ENCODE data around the gene FAM83B.
"Not testable (repeated sequence)": the region's sequence is repeated elsewhere in the genome, so short reads cannot be mapped to it uniquely, and the experiment has no call there.

The FAM83B gene

GRCh38 chr6:54970337-54970736 lies 123.8 kb downstream of the FAM83B start:
- 0 out of 2 replicates have a peak, but pooled peaks cover 2% of the 10 kb centered on the region for H3K9me2 ChIP-seq (replicated peaks; ENCODE audit: insufficient read depth, low read length)
- H3K9ac ChIP-seq (ENCODE audit: low read length) = no peak overlapping the region
- TF ChIP-seq EZH2phosphoT487 (conservative IDR thresholded peaks at IDR 0.05; ENCODE audit: low read length) (no peak), CTCF (IDR thresholded peaks at IDR 0.05; ENCODE audit: insufficient read depth, low read length, poor library complexity, severe bottlenecking) (no peak)
- no peak overlapping the region for H2AFZ ChIP-seq (ENCODE audit: low read depth, low read length, severe bottlenecking)
- no peaks in the 10 kb centered on the region for H3K36me3 ChIP-seq (ENCODE audit: low read length)
- no peaks in the 10 kb centered on the region for H3K9me3 ChIP-seq (ENCODE audit: insufficient read depth, low read length)
- no peaks in the 10 kb centered on the region for H3F3A ChIP-seq (ENCODE audit: insufficient read depth)
- no peaks in the 10 kb centered on the region for H3K27me3 ChIP-seq (ENCODE audit: low read length)
- no peaks in the 10 kb centered on the region for H3K79me2 ChIP-seq (ENCODE audit: insufficient read depth, low read length)
- H4K20me1 ChIP-seq (ENCODE audit: low read depth, low read length) = 0 out of 2 replicates have a peak, but pooled peaks cover 4% of the 10 kb centered on the region
- H3K27ac ChIP-seq (ENCODE audit: low read depth, low read length) = no peak overlapping the region
- H3K4me2 ChIP-seq (ENCODE audit: low read depth, low read length, poor library complexity, severe bottlenecking) = no peak overlapping the region
- no peak overlapping the region for H3K4me3 ChIP-seq (ENCODE audit: insufficient read depth, low read length, poor library complexity, severe bottlenecking)

DNA sequence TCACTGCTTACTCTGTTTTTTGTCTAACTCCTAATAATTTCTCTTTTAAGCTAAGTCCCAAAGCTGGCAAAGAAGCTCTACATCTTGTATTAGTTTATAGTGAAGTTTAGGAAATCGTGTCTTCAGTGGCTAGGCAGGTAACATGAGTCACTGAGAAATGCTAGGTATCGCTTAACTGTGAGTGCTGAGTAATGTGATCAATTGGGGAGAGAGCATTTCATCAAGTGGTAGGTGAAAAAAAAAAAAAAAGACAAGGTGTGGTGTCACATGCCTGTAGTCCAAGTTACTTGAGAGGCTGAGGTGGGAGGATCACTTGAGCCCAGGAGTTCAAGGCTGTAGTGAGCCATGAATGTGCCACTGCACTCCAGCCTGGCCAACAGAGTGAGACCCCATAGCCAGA lies 125.3 kb downstream of the FAM83B start:
- Histone ChIP-seq H3K9me2 (replicated peaks; ENCODE audit: insufficient read depth, low read length) (0 out of 2 replicates have a peak, but pooled peaks cover 2% of the 10 kb centered on the region), H2AFZ (ENCODE audit: low read depth, low read length, severe bottlenecking) (no peak overlapping the region), H3K9ac (ENCODE audit: low read length) (no peak overlapping the region), H4K20me1 (ENCODE audit: low read depth, low read length) (0 out of 2 replicates have a peak, but pooled peaks cover 4% of the 10 kb centered on the region), H3K36me3 (ENCODE audit: low read length) (no peaks in the 10 kb centered on the region), H3K9me3 (ENCODE audit: insufficient read depth, low read length) (no peaks in the 10 kb centered on the region), H3K4me2 (ENCODE audit: low read depth, low read length, poor library complexity, severe bottlenecking) (no peak overlapping the region), H3K27me3 (ENCODE audit: low read length) (no peaks in the 10 kb centered on the region), H3K27ac (ENCODE audit: low read depth, low read length) (no peak overlapping the region), H3F3A (ENCODE audit: insufficient read depth) (no peaks in the 10 kb centered on the region), H3K4me3 (ENCODE audit: insufficient read depth, low read length, poor library complexity, severe bottlenecking) (no peak overlapping the region), H3K79me2 (ENCODE audit: insufficient read depth, low read length) (no peaks in the 10 kb centered on the region)
- TF ChIP-seq CTCF (IDR thresholded peaks at IDR 0.05; ENCODE audit: insufficient read depth, low read length, poor library complexity, severe bottlenecking) (no peak), EZH2phosphoT487 (conservative IDR thresholded peaks at IDR 0.05; ENCODE audit: low read length) (no peak)

- not testable (repeated sequence) for H3K4me3 ChIP-seq (ENCODE audit: insufficient read depth, low read length, poor library complexity, severe bottlenecking); H3K36me3 ChIP-seq (ENCODE audit: low read length); H3K9ac ChIP-seq (ENCODE audit: low read length); H3K9me3 ChIP-seq (ENCODE audit: insufficient read depth, low read length); H4K20me1 ChIP-seq (ENCODE audit: low read depth, low read length); H3K79me2 ChIP-seq (ENCODE audit: insufficient read depth, low read length); H3K27ac ChIP-seq (ENCODE audit: low read depth, low read length); H3F3A ChIP-seq (ENCODE audit: insufficient read depth); H3K4me2 ChIP-seq (ENCODE audit: low read depth, low read length, poor library complexity, severe bottlenecking); H3K9me2 ChIP-seq (replicated peaks; ENCODE audit: insufficient read depth, low read length); H2AFZ ChIP-seq (ENCODE audit: low read depth, low read length, severe bottlenecking); H3K27me3 ChIP-seq (ENCODE audit: low read length)
Measured at GRCh38 chr6:54979161-54979560, 132.6 kb downstream of the FAM83B start.

GRCh38 chr6:54980511-54981275 lies 134.1 kb downstream of the FAM83B start:
- H3K79me2 ChIP-seq (ENCODE audit: insufficient read depth, low read length) = no peaks in the 10 kb centered on the region
- no peak overlapping the region for H2AFZ ChIP-seq (ENCODE audit: low read depth, low read length, severe bottlenecking)
- H4K20me1 ChIP-seq (ENCODE audit: low read depth, low read length) = no peaks in the 10 kb centered on the region
- no peak overlapping the region for H3K4me2 ChIP-seq (ENCODE audit: low read depth, low read length, poor library complexity, severe bottlenecking)
- no peaks in the 10 kb centered on the region for H3K36me3 ChIP-seq (ENCODE audit: low read length)
- H3K9me3 ChIP-seq (ENCODE audit: insufficient read depth, low read length) = no peaks in the 10 kb centered on the region
- no peaks in the 10 kb centered on the region for H3F3A ChIP-seq (ENCODE audit: insufficient read depth)
- H3K4me3 ChIP-seq (ENCODE audit: insufficient read depth, low read length, poor library complexity, severe bottlenecking) = no peak overlapping the region
- no peak overlapping the region for H3K27ac ChIP-seq (ENCODE audit: low read depth, low read length)
- no peak for TF ChIP-seq CTCF (IDR thresholded peaks at IDR 0.05; ENCODE audit: insufficient read depth, low read length, poor library complexity, severe bottlenecking)
- no peak for TF ChIP-seq EZH2phosphoT487 (conservative IDR thresholded peaks at IDR 0.05; ENCODE audit: low read length)
- no peaks in the 10 kb centered on the region for H3K9me2 ChIP-seq (replicated peaks; ENCODE audit: insufficient read depth, low read length)
- no peaks in the 10 kb centered on the region for H3K27me3 ChIP-seq (ENCODE audit: low read length)
- H3K9ac ChIP-seq (ENCODE audit: low read length) = no peak overlapping the region

Measured in SU-DHL-6 (cell line).